ENCODE data around the gene CHCT1.

DNA sequence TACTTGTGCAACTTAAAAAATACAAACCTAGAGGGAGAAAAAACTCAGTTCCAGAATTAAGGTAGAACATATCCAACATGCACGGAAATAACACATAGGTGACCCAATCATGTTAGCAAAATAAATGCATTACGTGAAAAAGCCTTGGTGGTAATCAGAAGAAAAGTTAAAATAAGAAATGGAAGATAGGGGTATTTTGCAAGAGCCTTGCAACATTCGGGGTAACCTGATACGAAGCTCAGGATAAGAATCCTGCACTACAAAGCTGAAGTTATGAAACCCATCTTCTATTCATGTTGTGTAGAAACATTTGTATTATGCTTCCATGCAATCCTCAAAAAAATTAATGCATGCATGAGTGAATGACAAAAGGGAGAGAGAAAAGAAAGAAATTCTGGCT, 33.1 kb downstream of the CHCT1 start:
- TF ChIP-seq, protein P1, sequence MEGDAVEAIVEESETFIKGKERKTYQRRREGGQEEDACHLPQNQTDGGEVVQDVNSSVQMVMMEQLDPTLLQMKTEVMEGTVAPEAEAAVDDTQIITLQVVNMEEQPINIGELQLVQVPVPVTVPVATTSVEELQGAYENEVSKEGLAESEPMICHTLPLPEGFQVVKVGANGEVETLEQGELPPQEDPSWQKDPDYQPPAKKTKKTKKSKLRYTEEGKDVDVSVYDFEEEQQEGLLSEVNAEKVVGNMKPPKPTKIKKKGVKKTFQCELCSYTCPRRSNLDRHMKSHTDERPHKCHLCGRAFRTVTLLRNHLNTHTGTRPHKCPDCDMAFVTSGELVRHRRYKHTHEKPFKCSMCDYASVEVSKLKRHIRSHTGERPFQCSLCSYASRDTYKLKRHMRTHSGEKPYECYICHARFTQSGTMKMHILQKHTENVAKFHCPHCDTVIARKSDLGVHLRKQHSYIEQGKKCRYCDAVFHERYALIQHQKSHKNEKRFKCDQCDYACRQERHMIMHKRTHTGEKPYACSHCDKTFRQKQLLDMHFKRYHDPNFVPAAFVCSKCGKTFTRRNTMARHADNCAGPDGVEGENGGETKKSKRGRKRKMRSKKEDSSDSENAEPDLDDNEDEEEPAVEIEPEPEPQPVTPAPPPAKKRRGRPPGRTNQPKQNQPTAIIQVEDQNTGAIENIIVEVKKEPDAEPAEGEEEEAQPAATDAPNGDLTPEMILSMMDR (IDR thresholded peaks at IDR 0.05), result no peak
- no peak for TF ChIP-seq POLR2A (IDR thresholded peaks at IDR 0.05)

Data from tibial nerve (tissue), 3 donors.